HG02798 (cell line): ENCODE data around the gene ASCC3.
A peak's percentile ranks its signal among the peaks of the same experiment; 100 is the strongest.

Source experiments
- ATAC-seq: cut with Tn5 transposase; IDR thresholded peaks from one replicate; pipeline ENCODE4 v1.9.1; 2021; ENCODE audit warnings: mild to moderate bottlenecking; ENCODE audit not compliant: unreplicated experiment, poor library complexity

Gene ASCC3

DNA sequence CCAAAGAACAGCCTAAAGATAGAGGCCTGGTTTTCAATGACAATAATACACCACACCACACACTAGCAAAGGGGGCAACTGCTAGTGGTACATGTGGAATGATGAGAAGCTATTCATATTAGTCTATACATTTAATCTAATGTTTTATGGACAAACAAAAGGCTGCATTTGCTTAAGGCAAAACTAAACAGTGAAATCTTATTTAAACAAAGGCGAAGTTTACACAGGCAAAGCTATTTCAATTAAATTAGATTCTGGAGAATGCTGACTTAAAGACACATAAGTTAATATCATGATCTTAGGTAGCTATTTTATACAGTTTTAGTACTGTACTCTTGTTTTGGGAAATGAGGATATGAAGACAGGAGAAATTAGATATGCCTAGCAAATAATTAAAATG is 362.5 kb downstream of the ASCC3 start:
- ATAC-seq = no peak

DNA sequence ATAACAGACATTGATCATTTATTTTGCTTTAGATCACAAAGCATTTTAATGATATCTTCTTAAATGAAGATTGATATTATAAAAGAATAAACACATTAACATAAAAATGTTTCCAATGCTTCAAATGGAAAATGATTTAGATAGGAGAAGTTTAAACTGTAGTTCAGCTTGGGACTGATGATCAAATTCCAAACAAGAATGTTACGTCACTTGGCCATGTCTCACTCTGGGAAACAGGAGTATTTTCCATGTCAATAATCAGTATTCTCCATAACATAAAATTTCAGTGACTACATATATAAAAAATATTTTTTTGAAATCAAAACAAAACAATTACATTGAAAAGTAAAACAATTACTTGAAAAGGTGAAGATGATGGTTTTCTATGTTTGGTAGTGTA is 363.5 kb downstream of the ASCC3 start:
- no peak for ATAC-seq

- no peak for ATAC-seq
These were observed 364.0 kb downstream of the ASCC3 start for GRCh38 chr6:100517106-100517505.

GRCh38 chr6:100514660-100515059 is 366.5 kb downstream of the ASCC3 start:
- ATAC-seq = no peak

DNA sequence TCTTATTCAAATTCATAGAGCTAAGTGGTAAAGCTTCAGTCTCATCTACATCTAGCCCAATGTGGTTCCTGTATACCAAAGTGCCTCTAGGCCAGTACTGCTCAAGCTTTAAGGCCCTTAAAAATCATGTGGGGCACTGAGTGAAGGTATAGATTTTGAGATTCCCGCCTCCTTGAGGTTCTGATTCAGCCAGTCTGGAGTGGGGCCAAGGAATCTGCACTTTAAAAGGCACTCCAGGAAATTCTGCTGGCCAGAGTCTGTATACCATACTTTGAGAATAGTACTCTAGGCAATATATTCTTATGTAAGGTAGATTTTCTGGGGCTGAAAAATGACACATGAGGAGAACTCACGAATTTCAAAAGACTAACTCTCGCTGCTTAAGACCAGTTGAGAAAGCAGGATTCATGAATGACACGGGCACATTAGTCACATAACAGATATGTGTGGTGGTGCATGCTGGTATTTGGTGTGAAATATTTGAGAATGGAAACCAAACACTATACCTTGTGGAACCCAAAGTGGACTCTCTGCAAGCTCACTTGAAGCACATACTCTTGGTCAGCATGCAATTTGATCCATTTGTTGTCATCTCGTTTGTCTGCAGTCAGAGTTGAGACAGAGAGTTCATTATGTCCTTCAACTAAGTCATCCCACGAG is 368.8 kb downstream of the ASCC3 start:
- ATAC-seq = no peak

GRCh38 chr6:100509101-100509500 is 372.0 kb downstream of the ASCC3 start:
- no peak for ATAC-seq

- ATAC-seq = no peak
These were observed 374.5 kb downstream of the ASCC3 start for GRCh38 chr6:100506651-100507050.

GRCh38 chr6:100504786-100505737 is 376.1 kb downstream of the ASCC3 start:
- ATAC-seq = peak; percentile 54

DNA sequence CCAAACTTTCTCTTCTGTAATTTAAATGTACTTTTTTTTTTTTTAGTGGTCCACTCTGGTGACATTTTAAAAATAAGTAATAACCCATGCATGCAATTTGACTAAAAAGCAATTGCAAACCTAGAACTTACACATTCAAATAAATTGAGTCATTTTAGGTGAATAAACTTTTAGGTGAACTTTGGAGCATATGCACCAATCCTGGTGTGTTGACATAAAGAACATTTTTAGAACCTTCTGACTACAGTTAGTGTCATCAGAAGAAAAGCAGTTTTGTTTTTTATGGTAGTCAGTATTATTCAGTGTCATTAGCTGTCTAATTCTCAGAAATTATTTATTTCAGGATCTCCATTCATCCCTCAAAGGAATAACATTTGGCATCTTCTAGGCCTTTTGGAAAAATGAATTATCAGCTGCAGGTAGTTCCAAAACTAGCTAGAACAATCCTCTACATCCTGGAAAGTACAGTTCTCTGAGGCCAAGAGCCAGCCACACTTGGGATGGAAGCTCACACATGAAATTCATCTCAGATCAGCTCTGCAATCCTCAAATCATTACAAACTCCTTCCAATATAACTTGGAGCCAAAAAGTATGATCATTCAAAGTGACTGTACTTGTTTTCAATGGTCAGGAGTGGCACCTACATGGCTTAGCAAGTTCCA is 378.0 kb downstream of the ASCC3 start:
- no peak for ATAC-seq

GRCh38 chr6:100493206-100493888 is 387.8 kb downstream of the ASCC3 start:
- ATAC-seq = no peak

GRCh38 chr6:100491952-100492670 is 389.0 kb downstream of the ASCC3 start:
- ATAC-seq = no peak

- ATAC-seq = no peak
These were observed 391.1 kb downstream of the ASCC3 start for GRCh38 chr6:100490065-100490464.

DNA sequence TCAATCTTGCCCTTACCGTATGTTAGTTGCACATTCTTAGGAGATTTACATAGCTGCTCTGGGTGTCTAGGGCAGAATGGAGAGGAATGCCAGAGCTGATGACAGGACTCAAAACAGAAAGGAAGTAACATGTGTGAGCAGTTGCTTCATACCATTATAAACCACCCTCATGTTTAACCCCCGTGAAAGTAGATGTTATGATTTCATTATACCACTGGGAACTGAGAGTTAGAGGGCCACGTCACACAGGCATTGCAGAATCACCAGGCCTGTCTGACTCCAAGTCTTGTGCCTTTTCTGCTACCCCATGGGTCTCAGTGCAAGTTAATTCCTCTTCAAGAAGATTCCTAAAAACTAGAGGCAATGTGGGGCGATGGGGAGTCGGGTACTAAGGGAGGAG is 392.9 kb downstream of the ASCC3 start:
- peak; percentile 35 for ATAC-seq

DNA sequence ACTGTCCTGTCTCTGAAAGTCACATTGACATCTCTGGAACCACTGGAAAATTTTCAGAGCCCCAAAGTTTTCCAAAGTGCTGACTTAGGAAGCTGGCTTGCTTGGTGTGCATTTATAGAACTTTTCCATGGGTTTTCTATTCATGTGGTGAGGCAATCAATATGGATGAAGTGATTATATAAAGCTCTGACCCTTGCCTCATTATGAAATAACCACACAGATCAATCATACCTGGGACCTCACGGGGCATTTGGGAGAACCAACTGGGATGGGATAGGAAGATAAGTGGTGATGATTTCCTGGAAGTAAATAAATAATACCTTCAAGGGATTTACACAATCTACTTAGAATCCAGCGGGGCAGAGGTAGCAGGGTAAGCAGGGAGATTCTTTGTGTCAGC is 393.5 kb downstream of the ASCC3 start:
- no peak for ATAC-seq

GRCh38 chr6:100485268-100485667 is 395.9 kb downstream of the ASCC3 start:
- ATAC-seq = no peak

- ATAC-seq = peak; percentile 64
These were observed 396.7 kb downstream of the ASCC3 start for GRCh38 chr6:100484474-100484873.

GRCh38 chr6:100482698-100483097 is 398.4 kb downstream of the ASCC3 start:
- ATAC-seq = no peak

- ATAC-seq = peak; percentile 49
These were observed 401.7 kb downstream of the ASCC3 start for GRCh38 chr6:100479179-100480035.
